ENCODE results near the gene TMEM184C. TPM values are rescaled to one million over a fixed set of nuclear protein-coding genes. Genes with fewer than 3 reads are reported as not detected.

TMEM184C gene
- total RNA-seq, 1 donor from 2014 or later = 25.0 TPM

GRCh38 chr4:147597561-147597960 is 19.6 kb upstream of the TMEM184C start:
- Histone ChIP-seq H3K4me3 (no peak overlapping the region), H3K4me1 (no peaks in the 10 kb centered on the region), H3K27ac (no peak overlapping the region), H3K36me3 (no peaks in the 10 kb centered on the region), H3K27me3 (no peaks in the 10 kb centered on the region), H3K9me3 (no peaks in the 10 kb centered on the region)
- intact Hi-C loops (cut with DNase I) = no loop called here
- no peak for DNase-seq (ENCODE audit: extremely low spot score in 2 of 2)
- no peak for TF ChIP-seq CTCF (IDR thresholded peaks at IDR 0.05)
- no peak for TF ChIP-seq POLR2AphosphoS5 (IDR thresholded peaks at IDR 0.05; ENCODE audit: insufficient read depth in 1 of 2, low read depth in 1 of 2)
- no peak for TF ChIP-seq POLR2A (IDR thresholded peaks at IDR 0.05)

- Histone ChIP-seq H3K4me1 (no peaks in the 10 kb centered on the region), H3K9me3 (no peaks in the 10 kb centered on the region), H3K27me3 (no peaks in the 10 kb centered on the region), H3K36me3 (no peaks in the 10 kb centered on the region), H3K27ac (no peak overlapping the region), H3K4me3 (no peak overlapping the region)
- TF ChIP-seq POLR2A (IDR thresholded peaks at IDR 0.05) (no peak), CTCF (IDR thresholded peaks at IDR 0.05) (no peak), POLR2AphosphoS5 (IDR thresholded peaks at IDR 0.05; ENCODE audit: insufficient read depth in 1 of 2, low read depth in 1 of 2) (no peak)
- DNase-seq (ENCODE audit: extremely low spot score in 2 of 2) = no peak
- intact Hi-C loops (cut with DNase I) = no loop called here
These were observed 18.0 kb upstream of the TMEM184C start for GRCh38 chr4:147599206-147599605.

- Histone ChIP-seq H3K4me1 (no peaks in the 10 kb centered on the region), H3K4me3 (no peak overlapping the region), H3K27me3 (no peaks in the 10 kb centered on the region), H3K36me3 (no peaks in the 10 kb centered on the region), H3K27ac (no peak overlapping the region), H3K9me3 (no peaks in the 10 kb centered on the region)
- TF ChIP-seq POLR2AphosphoS5 (IDR thresholded peaks at IDR 0.05; ENCODE audit: insufficient read depth in 1 of 2, low read depth in 1 of 2) (no peak), CTCF (IDR thresholded peaks at IDR 0.05) (no peak), POLR2A (IDR thresholded peaks at IDR 0.05) (no peak)
- DNase-seq (ENCODE audit: extremely low spot score in 2 of 2) = no peak
- intact Hi-C loops (cut with DNase I) = no loop called here
These were observed 17.4 kb upstream of the TMEM184C start for GRCh38 chr4:147599769-147600168.

GRCh38 chr4:147605499-147605898 is 11.7 kb upstream of the TMEM184C start:
- no peak overlapping the region for H3K27ac ChIP-seq
- no peaks in the 10 kb centered on the region for H3K9me3 ChIP-seq
- no peaks in the 10 kb centered on the region for H3K27me3 ChIP-seq
- DNase-seq (ENCODE audit: extremely low spot score in 2 of 2) = no peak
- no peak overlapping the region for H3K4me3 ChIP-seq
- H3K4me1 ChIP-seq = no peaks in the 10 kb centered on the region
- TF ChIP-seq POLR2AphosphoS5 (IDR thresholded peaks at IDR 0.05; ENCODE audit: insufficient read depth in 1 of 2, low read depth in 1 of 2) (no peak), POLR2A (IDR thresholded peaks at IDR 0.05) (no peak), CTCF (IDR thresholded peaks at IDR 0.05) (no peak)
- no peaks in the 10 kb centered on the region for H3K36me3 ChIP-seq
- intact Hi-C loops (cut with DNase I) = loop anchor here (5.0 kb wide), 1 partner anchor 127 kb away; the partner anchor contains the start of gene ARHGAP10

GRCh38 chr4:147607471-147607870 is 9.7 kb upstream of the TMEM184C start:
- no peak overlapping the region for H3K4me3 ChIP-seq
- no peak overlapping the region for H3K27ac ChIP-seq
- no peaks in the 10 kb centered on the region for H3K9me3 ChIP-seq
- no peak for DNase-seq (ENCODE audit: extremely low spot score in 2 of 2)
- H3K36me3 ChIP-seq = no peaks in the 10 kb centered on the region
- no peaks in the 10 kb centered on the region for H3K4me1 ChIP-seq
- H3K27me3 ChIP-seq = no peaks in the 10 kb centered on the region
- intact Hi-C loops (cut with DNase I) = loop anchor here (5.0 kb wide), 1 partner anchor 125 kb away; the partner anchor contains the start of gene ARHGAP10
- no peak for TF ChIP-seq CTCF (IDR thresholded peaks at IDR 0.05)
- no peak for TF ChIP-seq POLR2A (IDR thresholded peaks at IDR 0.05)
- TF ChIP-seq POLR2AphosphoS5 (IDR thresholded peaks at IDR 0.05; ENCODE audit: insufficient read depth in 1 of 2, low read depth in 1 of 2) = no peak

All from vagina (tissue), 2 donors.